Renal pelvis (tissue), 4 donors: Measurements from ENCODE around the gene CES3. TPM values are rescaled to one million over a fixed set of nuclear protein-coding genes. Genes with fewer than 3 reads are reported as not detected.

Source experiments
- DNase-seq: peaks from one replicate; pipeline ENCODE4 v3.0.0-alpha.2; 2013
- polyA plus RNA-seq, 3 donors: library from polyadenylated mRNA; unstranded; fragments of 120-200 nt; gene quantifications; one replicate each; pipeline ENCODE4 v1.2.1, GENCODE V29; 2013; ENCODE audit not compliant: insufficient read length in 3 of 3

Gene CES3
- polyA plus RNA-seq, 3 donors = 2.4 to 4.6 (median 4.1) TPM

DNA sequence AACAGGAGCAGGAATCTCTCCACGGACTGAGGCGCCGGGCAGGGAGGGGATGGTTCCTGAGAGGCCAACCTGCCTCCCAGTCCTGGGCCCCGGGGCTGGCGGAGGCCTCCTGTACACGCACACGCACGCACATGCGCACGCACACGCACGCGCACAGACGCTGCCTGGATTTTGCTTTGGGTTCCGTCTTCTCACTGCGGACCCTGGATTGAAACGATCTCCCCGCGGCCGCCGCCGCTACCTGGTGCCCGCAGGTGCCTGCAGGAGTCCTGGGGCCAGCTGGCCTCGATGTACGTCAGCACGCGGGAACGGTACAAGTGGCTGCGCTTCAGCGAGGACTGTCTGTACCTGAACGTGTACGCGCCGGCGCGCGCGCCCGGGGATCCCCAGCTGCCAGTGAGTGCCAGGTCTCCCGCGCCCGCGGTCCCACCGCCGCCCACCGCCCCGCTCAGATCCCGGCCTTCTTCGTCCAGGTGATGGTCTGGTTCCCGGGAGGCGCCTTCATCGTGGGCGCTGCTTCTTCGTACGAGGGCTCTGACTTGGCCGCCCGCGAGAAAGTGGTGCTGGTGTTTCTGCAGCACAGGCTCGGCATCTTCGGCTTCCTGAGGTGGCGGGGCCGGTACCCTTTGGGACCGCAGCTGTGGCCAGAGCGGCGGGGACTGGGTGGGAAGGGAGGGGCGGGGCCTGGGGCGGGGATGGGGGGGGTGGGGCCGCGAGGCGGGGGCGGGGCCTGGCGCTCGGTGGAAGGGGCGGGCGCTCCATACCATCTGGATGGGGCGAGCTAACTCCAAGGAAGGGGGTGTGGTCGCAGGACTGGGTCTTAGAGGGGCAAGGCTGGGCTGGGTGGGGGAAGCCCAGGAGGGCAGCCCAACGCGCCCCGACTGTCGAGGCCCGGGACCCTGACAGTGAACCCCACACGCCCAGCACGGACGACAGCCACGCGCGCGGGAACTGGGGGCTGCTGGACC is 39.6 kb downstream of the CES3 start:
- no peak for DNase-seq

DNA sequence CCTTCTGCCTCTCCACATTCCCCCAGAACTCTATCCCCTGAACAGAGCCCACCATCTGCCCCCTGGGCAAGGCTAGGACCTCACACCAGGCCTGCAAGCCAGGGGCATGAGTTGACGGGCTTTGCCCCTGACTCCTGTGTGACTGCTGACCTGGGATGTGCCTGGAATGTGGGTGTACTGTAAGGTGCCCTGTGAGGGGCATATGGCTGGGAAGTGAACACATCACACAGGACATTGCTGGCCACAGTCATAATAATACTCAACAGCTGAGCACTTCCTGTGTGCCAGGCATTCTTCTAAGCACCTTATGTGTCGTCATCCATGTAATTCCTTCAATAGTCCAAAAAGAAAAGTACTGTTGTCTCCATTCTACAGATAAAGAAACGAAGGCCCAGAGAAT is 40.7 kb downstream of the CES3 start:
- no peak for DNase-seq

- no peak for DNase-seq
Observed at GRCh38 chr16:67006930-67007658, 46.0 kb downstream of the CES3 start.

- DNase-seq = no peak
Observed at GRCh38 chr16:67009158-67009557, 48.1 kb downstream of the CES3 start.

DNA sequence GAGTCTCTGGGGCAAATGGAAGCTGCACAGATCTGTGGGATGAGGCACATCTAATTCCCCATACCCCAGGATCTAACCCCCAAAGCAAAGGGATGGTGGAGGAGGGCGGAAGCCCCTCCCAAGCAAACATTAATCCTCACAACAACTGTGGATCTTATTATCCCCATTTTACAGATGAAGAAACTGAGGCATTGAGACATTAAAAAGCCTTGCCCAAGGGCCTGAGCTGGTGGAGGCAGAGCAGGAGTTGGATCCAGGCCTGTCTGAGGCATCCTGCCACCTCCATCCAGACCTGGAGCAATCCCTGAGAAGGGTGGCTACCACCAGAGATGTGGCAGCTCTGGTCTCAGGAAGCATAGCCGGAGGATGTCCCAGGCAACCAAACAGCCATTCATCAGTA is 50.2 kb downstream of the CES3 start:
- no peak for DNase-seq

- DNase-seq = no peak
Observed at GRCh38 chr16:67013233-67013822, 52.3 kb downstream of the CES3 start.

DNA sequence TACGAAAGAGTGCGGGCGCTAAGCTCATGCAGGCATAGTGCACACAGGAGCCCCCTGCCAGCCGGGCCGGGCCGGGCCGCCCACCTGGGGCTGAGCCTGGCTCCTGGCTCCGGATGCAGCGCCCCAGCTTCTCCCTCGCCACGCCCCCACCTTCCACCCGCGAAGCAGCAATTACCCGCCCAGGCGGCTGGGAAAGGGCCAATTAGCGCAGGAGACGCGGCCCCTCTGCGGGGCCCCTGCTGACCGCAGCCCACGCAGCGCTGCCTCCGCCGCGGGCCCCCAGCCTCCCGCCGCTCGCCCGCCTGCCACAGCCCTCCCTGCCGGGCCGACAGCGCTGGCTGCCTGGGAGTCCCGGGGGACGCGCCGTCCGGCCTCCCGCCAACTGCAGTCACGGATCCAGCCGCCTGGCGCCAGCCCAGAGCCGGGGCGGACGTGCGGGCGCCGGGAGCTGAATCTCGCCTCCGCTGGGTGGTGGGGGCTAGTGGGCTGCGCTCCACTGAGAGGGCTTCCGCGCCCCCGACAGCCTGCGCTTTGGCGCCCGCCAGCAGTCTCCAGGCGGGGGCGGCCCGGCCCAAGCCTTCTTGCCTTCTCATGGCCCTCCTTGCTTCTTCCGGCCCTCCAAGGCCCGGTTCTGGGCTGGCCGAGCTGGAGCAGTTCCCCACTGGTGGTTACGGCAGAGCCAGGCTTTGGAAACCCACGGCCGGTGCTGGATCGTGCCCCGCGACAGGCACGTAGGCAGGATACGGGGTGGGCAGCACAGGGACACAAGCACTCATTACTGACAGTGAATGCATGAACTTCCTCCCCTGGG is 53.0 kb downstream of the CES3 start:
- DNase-seq = peak; percentile 86

GRCh38 chr16:67014634-67015312 is 53.7 kb downstream of the CES3 start:
- DNase-seq = no peak

- no peak for DNase-seq
Observed at GRCh38 chr16:67015313-67015731, 54.3 kb downstream of the CES3 start.

GRCh38 chr16:67016143-67016542 is 55.1 kb downstream of the CES3 start:
- DNase-seq = no peak

GRCh38 chr16:67016681-67017420 is 55.8 kb downstream of the CES3 start:
- no peak for DNase-seq

- no peak for DNase-seq
Observed at GRCh38 chr16:67017421-67017750, 56.3 kb downstream of the CES3 start.

DNA sequence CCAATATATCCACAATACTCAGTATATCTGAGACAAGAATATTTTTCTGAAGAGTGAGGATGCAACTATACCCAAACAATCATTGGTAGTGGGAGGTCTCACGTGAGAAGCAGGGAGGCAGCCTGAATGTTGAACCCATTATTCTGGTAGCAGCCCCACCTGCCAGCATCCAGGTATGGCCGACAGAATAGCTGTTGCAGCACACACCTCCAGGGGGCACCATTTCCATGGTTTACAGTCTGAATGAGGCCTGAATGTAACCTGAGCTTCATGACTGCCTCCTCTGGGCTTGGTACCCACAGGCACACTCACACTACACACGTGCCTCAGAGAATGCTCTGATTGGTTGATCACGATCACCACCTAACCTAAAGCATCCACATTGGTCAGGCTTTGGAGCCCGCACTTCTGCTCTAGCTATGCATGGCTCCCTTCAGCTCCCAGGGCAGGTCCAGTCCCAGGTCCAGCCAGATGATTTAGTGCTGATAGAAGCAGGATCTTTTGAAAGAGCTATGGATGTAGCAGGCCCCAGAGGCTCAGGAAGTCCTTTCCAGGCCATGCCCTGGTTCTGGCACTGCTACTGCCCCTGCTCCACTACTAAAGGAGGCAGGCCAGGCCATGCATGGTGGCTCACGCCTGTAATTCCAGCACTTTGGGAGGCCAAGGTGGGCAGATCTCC is 56.9 kb downstream of the CES3 start:
- DNase-seq = peak; percentile 84

DNA sequence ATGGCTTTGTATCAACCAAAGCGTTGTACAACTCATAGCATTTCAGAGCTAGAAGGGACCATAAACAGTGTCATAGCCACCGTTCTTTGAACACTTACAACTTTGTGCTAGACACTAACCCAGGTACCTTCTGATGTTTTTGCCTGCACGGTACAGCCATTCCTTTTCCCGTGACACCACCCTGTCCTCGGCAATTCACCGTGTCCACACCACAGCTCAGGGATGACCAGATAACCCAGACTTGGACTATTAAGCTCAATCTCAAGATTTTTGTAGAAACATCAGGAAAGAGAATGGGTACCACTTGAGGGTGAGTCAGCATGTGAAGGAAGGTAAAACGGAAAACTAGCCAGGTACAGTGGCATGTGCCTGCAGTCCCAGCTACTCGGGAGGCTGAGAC is 58.1 kb downstream of the CES3 start:
- no peak for DNase-seq

DNA sequence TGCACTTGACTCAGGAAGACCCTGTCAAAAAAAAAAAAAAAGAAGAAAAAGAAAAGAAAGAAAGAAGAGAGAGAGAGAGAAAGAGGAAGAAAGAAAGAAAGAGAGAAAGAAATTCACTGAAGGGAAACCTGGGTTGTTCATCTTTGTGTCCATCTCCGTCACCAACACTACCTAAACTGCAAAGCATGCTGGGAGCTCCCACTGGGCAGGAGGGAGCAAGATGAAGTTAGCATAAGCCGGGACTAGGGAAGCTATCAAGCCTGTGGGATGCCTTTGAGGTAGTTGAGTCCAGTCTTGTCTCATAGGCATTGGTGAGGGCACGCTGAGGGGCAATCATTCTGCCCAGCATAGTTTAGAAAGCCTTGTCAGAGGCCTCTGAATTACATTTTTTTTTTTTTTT is 60.3 kb downstream of the CES3 start:
- no peak for DNase-seq

- DNase-seq = no peak
Observed at GRCh38 chr16:67022531-67023214, 61.6 kb downstream of the CES3 start.

DNA sequence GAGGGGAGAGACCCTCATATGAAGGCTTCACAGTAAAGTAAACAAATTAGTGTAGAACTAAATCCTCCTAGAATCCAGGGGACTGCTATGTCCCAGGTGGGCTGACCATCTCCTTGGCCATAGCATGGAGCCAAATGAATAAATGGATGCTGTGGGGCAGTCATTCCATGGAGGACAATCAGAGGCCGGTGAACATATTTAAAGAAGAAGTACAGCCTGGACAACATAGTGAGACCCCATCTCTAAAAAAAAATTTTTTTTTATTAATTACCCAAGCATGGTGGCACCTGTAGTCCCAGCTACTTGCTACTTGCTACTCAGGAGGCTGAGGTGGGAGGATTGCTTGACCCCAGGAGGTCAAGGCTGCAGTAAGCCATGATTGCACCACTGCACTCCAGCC is 62.6 kb downstream of the CES3 start:
- no peak for DNase-seq
